ENCODE results near the gene VSTM2L. TPM values are rescaled to one million over a fixed set of nuclear protein-coding genes. Genes with fewer than 3 reads are reported as not detected.

VSTM2L gene
- total and polyA plus RNA-seq, 4 donors, result 8.0 to 71.6 (median 31.4) TPM

- Histone ChIP-seq H3K4me3 (no peak overlapping the region), H3K9ac (ENCODE audit: insufficient read depth in 1 of 2, low read length in 2 of 2) (no peak overlapping the region), H3K36me3 (ENCODE audit: control insufficient read depth in 4 of 4, insufficient read depth in 4 of 4, low read length in 4 of 4) (no peaks in the 10 kb centered on the region), H3K4me1 (ENCODE audit: control insufficient read depth in 5 of 5, insufficient read depth in 5 of 5, low read length in 5 of 5) (peaks cover 0 to 41% (median 10%) of the 10 kb centered on the region in 5 donors), H3K27ac (ENCODE audit: low read depth in 1 of 2, low read length in 1 of 2) (no peak overlapping the region), H3K27me3 (ENCODE audit: control insufficient read depth in 3 of 3, insufficient read depth in 3 of 3, low read length in 2 of 3) (peaks cover 0 to 33% (median 2%) of the 10 kb centered on the region in 3 donors), H3K9me3 (ENCODE audit: control insufficient read depth in 4 of 4, insufficient read depth in 3 of 4, low read length in 3 of 4) (peaks cover 0 to 4% (median 0%) of the 10 kb centered on the region in 4 donors)
- DNase-seq (no peak), ATAC-seq (ENCODE audit: insufficient read depth, low FRiP score) (no peak)
- no peak for TF ChIP-seq CTCF (IDR thresholded peaks at IDR 0.05; ENCODE audit: control extremely low read depth, extremely low read depth)
- 45 to 56% methylated on average over 3 of the region's 3 CpGs for WGBS, 2 donors
Measured at GRCh38 chr20:37907330-37907676, 4.4 kb downstream of the VSTM2L start.

GRCh38 chr20:37907677-37908401, 4.9 kb downstream of the VSTM2L start:
- H3K36me3 ChIP-seq (ENCODE audit: control insufficient read depth in 4 of 4, insufficient read depth in 4 of 4, low read length in 4 of 4), result no peaks in the 10 kb centered on the region
- H3K4me3 ChIP-seq, result no peak overlapping the region
- no peak overlapping the region for H3K27ac ChIP-seq (ENCODE audit: low read depth in 1 of 2, low read length in 1 of 2)
- peaks cover 0 to 4% (median 0%) of the 10 kb centered on the region in 4 donors for H3K9me3 ChIP-seq (ENCODE audit: control insufficient read depth in 4 of 4, insufficient read depth in 3 of 4, low read length in 3 of 4)
- H3K27me3 ChIP-seq (ENCODE audit: control insufficient read depth in 3 of 3, insufficient read depth in 3 of 3, low read length in 2 of 3), result peaks cover 0 to 35% (median 0%) of the 10 kb centered on the region in 3 donors
- ATAC-seq (ENCODE audit: insufficient read depth, low FRiP score) (no peak), DNase-seq (peak in 1 of 3 donors; percentile 59)
- H3K4me1 ChIP-seq (ENCODE audit: control insufficient read depth in 5 of 5, insufficient read depth in 5 of 5, low read length in 5 of 5), result peaks cover 0 to 41% (median 10%) of the 10 kb centered on the region in 5 donors
- no peak for TF ChIP-seq CTCF (IDR thresholded peaks at IDR 0.05; ENCODE audit: control extremely low read depth, extremely low read depth)
- H3K9ac ChIP-seq (ENCODE audit: insufficient read depth in 1 of 2, low read length in 2 of 2), result no peak overlapping the region
- 25 to 41% methylated on average over 17 of the region's 17 CpGs for WGBS, 2 donors

- Histone ChIP-seq H3K4me1 (ENCODE audit: control insufficient read depth in 5 of 5, insufficient read depth in 5 of 5, low read length in 5 of 5) (peaks cover 0 to 49% (median 11%) of the 10 kb centered on the region in 5 donors), H3K27me3 (ENCODE audit: control insufficient read depth in 3 of 3, insufficient read depth in 3 of 3, low read length in 2 of 3) (peaks cover 0 to 26% (median 0%) of the 10 kb centered on the region in 3 donors), H3K36me3 (ENCODE audit: control insufficient read depth in 4 of 4, insufficient read depth in 4 of 4, low read length in 4 of 4) (no peaks in the 10 kb centered on the region), H3K27ac (ENCODE audit: low read depth in 1 of 2, low read length in 1 of 2) (no peak overlapping the region), H3K4me3 (no peak overlapping the region), H3K9me3 (ENCODE audit: control insufficient read depth in 4 of 4, insufficient read depth in 3 of 4, low read length in 3 of 4) (no peaks in the 10 kb centered on the region), H3K9ac (ENCODE audit: insufficient read depth in 1 of 2, low read length in 2 of 2) (no peak overlapping the region)
- TF ChIP-seq CTCF (IDR thresholded peaks at IDR 0.05; ENCODE audit: control extremely low read depth, extremely low read depth), result no peak
- DNase-seq (no peak), ATAC-seq (ENCODE audit: insufficient read depth, low FRiP score) (no peak)
- WGBS, 2 donors, result 57 to 69% methylated on average over 9 of the region's 9 CpGs
Measured at GRCh38 chr20:37911261-37911660, 8.3 kb downstream of the VSTM2L start.
